HG03460 (cell line): Measurements from ENCODE around the gene DCP2.

ENCODE experiments used
- ATAC-seq: cut with Tn5 transposase; IDR thresholded peaks from one replicate; pipeline ENCODE4 v1.9.1; 2021; ENCODE audit not compliant: unreplicated experiment

DCP2 gene

GRCh38 chr5:113062869-113063508 lies 86.4 kb downstream of the DCP2 start:
- no peak for ATAC-seq

GRCh38 chr5:113063927-113064326 lies 87.3 kb downstream of the DCP2 start:
- no peak for ATAC-seq

GRCh38 chr5:113064806-113065205 lies 88.2 kb downstream of the DCP2 start:
- ATAC-seq, result no peak

GRCh38 chr5:113065626-113066025 lies 89.0 kb downstream of the DCP2 start:
- no peak for ATAC-seq

- no peak for ATAC-seq
Observed at GRCh38 chr5:113067635-113068344, 91.2 kb downstream of the DCP2 start.

GRCh38 chr5:113068559-113068958 lies 92.0 kb downstream of the DCP2 start:
- ATAC-seq, result no peak
